Loucy (cell line): ENCODE measurements around the gene PIGB.

Source experiments
- H2AFZ ChIP-seq: fragments of 200-600 bp; sonication (generic); 2 replicates; pipeline ENCODE4 v1.6.0; 2016; ENCODE audit warnings: antibody characterized with exemption, mild to moderate bottlenecking, low read length, moderate library complexity
- H3F3A ChIP-seq: fragments of 200-600 bp; 2 replicates; pipeline ENCODE4 v1.6.0; 2016; ENCODE audit warnings: antibody characterized with exemption, low read depth, mild to moderate bottlenecking
- H3K27me3 ChIP-seq: fragments of 200-600 bp; sonication (generic); 2 replicates; pipeline ENCODE4 v1.6.1; 2014; ENCODE audit warnings: low read length, mild to moderate bottlenecking; ENCODE audit not compliant: insufficient read depth, poor library complexity, severe bottlenecking
- H3K36me3 ChIP-seq: fragments of 200-600 bp; sonication (generic); 2 replicates; pipeline ENCODE4 v1.6.1; 2016; ENCODE audit warnings: low read length; ENCODE audit not compliant: insufficient read depth
- H3K4me1 ChIP-seq: fragments of 200-600 bp; sonication (generic); 2 replicates; pipeline ENCODE4 v1.5.1; 2014; ENCODE audit warnings: low read length, mild to moderate bottlenecking; ENCODE audit not compliant: insufficient read depth, poor library complexity, severe bottlenecking
- H3K4me2 ChIP-seq: fragments of 200-600 bp; sonication (generic); 2 replicates; pipeline ENCODE4 v1.6.0; 2014; ENCODE audit warnings: antibody characterized with exemption, low read length, low read depth, mild to moderate bottlenecking; ENCODE audit not compliant: poor library complexity, severe bottlenecking
- H3K4me3 ChIP-seq: fragments of 200-600 bp; sonication (generic); 2 replicates; pipeline ENCODE4 v1.5.1; 2014; ENCODE audit warnings: low read length, mild to moderate bottlenecking, mixed read lengths; ENCODE audit not compliant: poor library complexity, severe bottlenecking
- H3K79me2 ChIP-seq: fragments of 200-600 bp; sonication (generic); 2 replicates; pipeline ENCODE4 v1.6.1; 2014; ENCODE audit warnings: low read length; ENCODE audit not compliant: insufficient read depth
- H3K9ac ChIP-seq: fragments of 200-600 bp; sonication (generic); 2 replicates; pipeline ENCODE4 v1.6.0; 2014; ENCODE audit warnings: mild to moderate bottlenecking, low read depth, low read length, moderate library complexity; ENCODE audit not compliant: poor library complexity, severe bottlenecking
- H3K9me2 ChIP-seq: fragments of 200-600 bp; sonication (generic); replicated peaks from 2 replicates; pipeline ENCODE4 v1.6.1; 2016; ENCODE audit warnings: low read depth, low read length, mixed read lengths
- H3K9me3 ChIP-seq: fragments of 200-600 bp; sonication (generic); 2 replicates; pipeline ENCODE4 v1.6.1; 2014; ENCODE audit warnings: mild to moderate bottlenecking, antibody characterized with exemption, low read length, low read depth; ENCODE audit not compliant: insufficient read depth
- H4K20me1 ChIP-seq: fragments of 200-600 bp; sonication (generic); 2 replicates; pipeline ENCODE4 v1.6.0; 2014; ENCODE audit warnings: antibody characterized with exemption, low read length, mild to moderate bottlenecking; ENCODE audit not compliant: insufficient read depth, poor library complexity, severe bottlenecking
- EZH2phosphoT487 ChIP-seq: fragments of 200-600 bp; IDR thresholded peaks from 2 replicates; pipeline ENCODE4 v1.6.1; 2018; ENCODE audit warnings: antibody characterized with exemption, mild to moderate bottlenecking, moderate library complexity, borderline replicate concordance
- TF ChIP-seq, protein P1 (sequence below): fragments of 200-600 bp; sonication (generic); conservative IDR thresholded peaks from 2 replicates; pipeline ENCODE4 v1.5.1; 2014; ENCODE audit warnings: mild to moderate bottlenecking, antibody characterized with exemption, low read length

PIGB gene

GRCh38 chr15:55372701-55373440 is 53.8 kb downstream of the PIGB start:
- H2AFZ ChIP-seq, result no peak overlapping the region
- peaks cover 29% of the 10 kb centered on the region; the same call in 1 of the 2 replicates for H3K36me3 ChIP-seq
- H3K9me3 ChIP-seq, result no peaks in the 10 kb centered on the region
- no peaks in the 10 kb centered on the region for H3K9me2 ChIP-seq
- H3K4me1 ChIP-seq, result peaks cover 6% of the 10 kb centered on the region
- no peaks in the 10 kb centered on the region for H3K79me2 ChIP-seq
- H3F3A ChIP-seq, result no peaks in the 10 kb centered on the region
- no peak overlapping the region for H3K4me2 ChIP-seq
- TF ChIP-seq, protein P1, sequence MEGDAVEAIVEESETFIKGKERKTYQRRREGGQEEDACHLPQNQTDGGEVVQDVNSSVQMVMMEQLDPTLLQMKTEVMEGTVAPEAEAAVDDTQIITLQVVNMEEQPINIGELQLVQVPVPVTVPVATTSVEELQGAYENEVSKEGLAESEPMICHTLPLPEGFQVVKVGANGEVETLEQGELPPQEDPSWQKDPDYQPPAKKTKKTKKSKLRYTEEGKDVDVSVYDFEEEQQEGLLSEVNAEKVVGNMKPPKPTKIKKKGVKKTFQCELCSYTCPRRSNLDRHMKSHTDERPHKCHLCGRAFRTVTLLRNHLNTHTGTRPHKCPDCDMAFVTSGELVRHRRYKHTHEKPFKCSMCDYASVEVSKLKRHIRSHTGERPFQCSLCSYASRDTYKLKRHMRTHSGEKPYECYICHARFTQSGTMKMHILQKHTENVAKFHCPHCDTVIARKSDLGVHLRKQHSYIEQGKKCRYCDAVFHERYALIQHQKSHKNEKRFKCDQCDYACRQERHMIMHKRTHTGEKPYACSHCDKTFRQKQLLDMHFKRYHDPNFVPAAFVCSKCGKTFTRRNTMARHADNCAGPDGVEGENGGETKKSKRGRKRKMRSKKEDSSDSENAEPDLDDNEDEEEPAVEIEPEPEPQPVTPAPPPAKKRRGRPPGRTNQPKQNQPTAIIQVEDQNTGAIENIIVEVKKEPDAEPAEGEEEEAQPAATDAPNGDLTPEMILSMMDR, result no peak
- no peak for TF ChIP-seq EZH2phosphoT487
- no peaks in the 10 kb centered on the region for H3K27me3 ChIP-seq
- H3K4me3 ChIP-seq, result no peak overlapping the region
- H4K20me1 ChIP-seq, result no peaks in the 10 kb centered on the region
- no peak overlapping the region for H3K9ac ChIP-seq

- Histone ChIP-seq H3K9me2 (no peaks in the 10 kb centered on the region), H3K4me2 (no peak overlapping the region), H4K20me1 (no peaks in the 10 kb centered on the region), H3K4me1 (no peaks in the 10 kb centered on the region), H2AFZ (no peak overlapping the region), H3K27me3 (no peaks in the 10 kb centered on the region), H3K9me3 (no peaks in the 10 kb centered on the region), H3K9ac (no peak overlapping the region), H3F3A (no peaks in the 10 kb centered on the region), H3K36me3 (peaks cover 22% of the 10 kb centered on the region; the same call in 1 of the 2 replicates), H3K79me2 (no peaks in the 10 kb centered on the region), H3K4me3 (no peak overlapping the region)
- TF ChIP-seq, protein P1, result no peak
- TF ChIP-seq EZH2phosphoT487, result no peak
Observed at GRCh38 chr15:55379095-55379494, 60.1 kb downstream of the PIGB start.

GRCh38 chr15:55381595-55381994 is 62.6 kb downstream of the PIGB start:
- H3K9me3 ChIP-seq, result no peaks in the 10 kb centered on the region
- H4K20me1 ChIP-seq, result no peaks in the 10 kb centered on the region
- no peaks in the 10 kb centered on the region for H3F3A ChIP-seq
- H3K4me2 ChIP-seq, result no peak overlapping the region
- no peak for TF ChIP-seq EZH2phosphoT487
- TF ChIP-seq, protein P1, result no peak
- no peaks in the 10 kb centered on the region for H3K79me2 ChIP-seq
- H3K4me1 ChIP-seq, result no peaks in the 10 kb centered on the region
- no peaks in the 10 kb centered on the region for H3K9me2 ChIP-seq
- peaks cover 16% of the 10 kb centered on the region; the same call in 1 of the 2 replicates for H3K36me3 ChIP-seq
- H3K9ac ChIP-seq, result no peak overlapping the region
- no peak overlapping the region for H2AFZ ChIP-seq
- no peaks in the 10 kb centered on the region for H3K27me3 ChIP-seq
- no peak overlapping the region for H3K4me3 ChIP-seq
